Measurements from ENCODE around the gene PRKCE. TPM values are rescaled to one million over a fixed set of nuclear protein-coding genes. Genes with fewer than 3 reads are reported as not detected.

Gene PRKCE
- total RNA-seq, 1 donor from 2014 or later: 28.4 TPM

GRCh38 chr2:45750484-45750883 is 99.0 kb downstream of the PRKCE start:
- no peak for DNase-seq (ENCODE audit: low read depth in 2 of 2)

GRCh38 chr2:45753381-45753780 is 101.9 kb downstream of the PRKCE start:
- DNase-seq (ENCODE audit: low read depth in 2 of 2): no peak

- DNase-seq (ENCODE audit: low read depth in 2 of 2): no peak
These were observed 102.9 kb downstream of the PRKCE start for GRCh38 chr2:45754131-45755010.

- no peak for DNase-seq (ENCODE audit: low read depth in 2 of 2)
These were observed 104.3 kb downstream of the PRKCE start for GRCh38 chr2:45755585-45756335.

- DNase-seq (ENCODE audit: low read depth in 2 of 2): no peak
These were observed 106.5 kb downstream of the PRKCE start for GRCh38 chr2:45758018-45758417.

- no peak for DNase-seq (ENCODE audit: low read depth in 2 of 2)
These were observed 107.9 kb downstream of the PRKCE start for GRCh38 chr2:45759310-45759851.

GRCh38 chr2:45761635-45762034 is 110.2 kb downstream of the PRKCE start:
- DNase-seq (ENCODE audit: low read depth in 2 of 2): no peak

- no peak for DNase-seq (ENCODE audit: low read depth in 2 of 2)
These were observed 111.8 kb downstream of the PRKCE start for GRCh38 chr2:45763255-45763654.

GRCh38 chr2:45763797-45764196 is 112.3 kb downstream of the PRKCE start:
- DNase-seq (ENCODE audit: low read depth in 2 of 2): no peak

GRCh38 chr2:45765007-45765727 is 113.7 kb downstream of the PRKCE start:
- DNase-seq (ENCODE audit: low read depth in 2 of 2): no peak

GRCh38 chr2:45765728-45766254 is 114.3 kb downstream of the PRKCE start:
- DNase-seq (ENCODE audit: low read depth in 2 of 2): no peak

- DNase-seq (ENCODE audit: low read depth in 2 of 2): no peak
These were observed 116.7 kb downstream of the PRKCE start for GRCh38 chr2:45768208-45768607.

GRCh38 chr2:45769056-45769455 is 117.6 kb downstream of the PRKCE start:
- no peak for DNase-seq (ENCODE audit: low read depth in 2 of 2)

GRCh38 chr2:45769854-45770576 is 118.5 kb downstream of the PRKCE start:
- DNase-seq (ENCODE audit: low read depth in 2 of 2): no peak

- DNase-seq (ENCODE audit: low read depth in 2 of 2): peak in 1 of 2 donors; percentile 38
These were observed 119.3 kb downstream of the PRKCE start for GRCh38 chr2:45770811-45771210.

- DNase-seq (ENCODE audit: low read depth in 2 of 2): no peak
These were observed 119.8 kb downstream of the PRKCE start for GRCh38 chr2:45771261-45771660.

- DNase-seq (ENCODE audit: low read depth in 2 of 2): no peak
These were observed 120.6 kb downstream of the PRKCE start for GRCh38 chr2:45772038-45772437.

GRCh38 chr2:45773909-45774308 is 122.4 kb downstream of the PRKCE start:
- DNase-seq (ENCODE audit: low read depth in 2 of 2): no peak

GRCh38 chr2:45774688-45775244 is 123.3 kb downstream of the PRKCE start:
- DNase-seq (ENCODE audit: low read depth in 2 of 2): no peak

GRCh38 chr2:45776160-45776955 is 124.9 kb downstream of the PRKCE start:
- no peak for DNase-seq (ENCODE audit: low read depth in 2 of 2)

All from dermis microvascular lymphatic vessel endothelial cell (primary cell).